ENCODE measurements around the gene MYH9.

The MYH9 gene

GRCh38 chr22:36409056-36409455 is 21.3 kb upstream of the MYH9 start:
- ChIA-PET CTCF (interaction anchor here (1.0 kb wide), 1 partner anchor 51 kb away, joined by 3 read pairs; no protein-coding TSS in a partner anchor), POLR2A (interaction anchor here (2.4 kb wide), 1 partner anchor 21 kb away, joined by 28 read pairs; the partner anchor contains the start of gene MYH9)
- H3K4me3 ChIP-seq (ENCODE audit: low read depth, low read length): no peak overlapping the region

GRCh38 chr22:36406721-36407120 is 19.0 kb upstream of the MYH9 start:
- no peaks in the 10 kb centered on the region for H3K36me3 ChIP-seq (ENCODE audit: control insufficient read depth in 2 of 2, insufficient read depth in 1 of 2, low read length in 2 of 2)
- H3K4me3 ChIP-seq (ENCODE audit: low read depth, low read length): no peak overlapping the region
- H3K9me3 ChIP-seq (ENCODE audit: control insufficient read depth, insufficient read depth, low read depth, low read length): no peaks in the 10 kb centered on the region
- no peak overlapping the region for H3K27ac ChIP-seq (ENCODE audit: extremely low read depth, low read depth, low read length)
- H3K4me1 ChIP-seq (ENCODE audit: control insufficient read depth, insufficient read depth, low read length): peaks cover 5% of the 10 kb centered on the region; the same call in 1 of the 2 replicates
- ChIA-PET CTCF (interaction anchor here (1.1 to 1.6 kb wide), 2 partner anchors 26 to 64 kb away, joined by 3 to 6 read pairs; no protein-coding TSS in a partner anchor), POLR2A (interaction anchor here (2.9 kb wide), 1 partner anchor 19 kb away, joined by 15 read pairs; the partner anchor contains the start of gene MYH9)
- TF ChIP-seq ZNF426 (tag by site-specific recombination; IDR thresholded peaks at IDR 0.05) (no peak), ZBTB6 (tag by site-specific recombination; IDR thresholded peaks at IDR 0.05) (no peak), MZF1 (tag by site-specific recombination; IDR thresholded peaks at IDR 0.05; ENCODE audit: borderline replicate concordance) (no peak), ZNF521 (tag by site-specific recombination; IDR thresholded peaks at IDR 0.05) (no peak), TRIM28 (IDR thresholded peaks at IDR 0.05; ENCODE audit: borderline replicate concordance, low read length) (no peak), ZNF404 (tag by site-specific recombination; IDR thresholded peaks at IDR 0.05) (no peak), ZNF639 (tag by site-specific recombination; IDR thresholded peaks at IDR 0.05) (no peak), ZBTB1 (tag by site-specific recombination; IDR thresholded peaks at IDR 0.05) (no peak), ZNF366 (tag by site-specific recombination; conservative IDR thresholded peaks at IDR 0.05) (no peak), ZSCAN30 (tag by site-specific recombination; IDR thresholded peaks at IDR 0.05) (no peak), REST (tag by site-specific recombination; IDR thresholded peaks at IDR 0.05) (no peak), ZSCAN18 (tag by site-specific recombination; IDR thresholded peaks at IDR 0.05) (no peak)

More at GRCh38 chr22:36409056-36409455, 21.3 kb upstream of the MYH9 start:
- TF ChIP-seq ZNF10 (tag by site-specific recombination; IDR thresholded peaks at IDR 0.05) (0 out of 2 replicates have a peak, but pooled peaks have one; percentile 11), ZNF843 (tag by site-specific recombination; IDR thresholded peaks at IDR 0.05) (no peak), PRDM10 (tag by site-specific recombination; IDR thresholded peaks at IDR 0.05) (peak; percentile 10; the same call in 1 of the 2 replicates)
- Histone ChIP-seq H3K27ac (ENCODE audit: extremely low read depth, low read depth, low read length) (peak overlapping the region; percentile 78), H3K9me3 (ENCODE audit: control insufficient read depth, insufficient read depth, low read depth, low read length) (no peaks in the 10 kb centered on the region), H3K4me1 (ENCODE audit: control insufficient read depth, insufficient read depth, low read length) (peaks cover 5% of the 10 kb centered on the region; the same call in 1 of the 2 replicates), H3K36me3 (ENCODE audit: control insufficient read depth in 2 of 2, insufficient read depth in 1 of 2, low read length in 2 of 2) (no peaks in the 10 kb centered on the region)

Measured in HEK293 (cell line).